ENCODE results near the gene ABHD18.
A peak's percentile ranks its signal among the peaks of the same experiment; 100 is the strongest.
"Not testable (repeated sequence)": the region's sequence is repeated elsewhere in the genome, so short reads cannot be mapped to it uniquely, and the experiment has no call there.

Gene ABHD18

GRCh38 chr4:127988638-127989037 lies 23.4 kb downstream of the ABHD18 start:
- Histone ChIP-seq H3K4me3 (ENCODE audit: low read depth, low read length) (no peak overlapping the region), H3K27me3 (ENCODE audit: insufficient read depth, low read length) (no peaks in the 10 kb centered on the region), H3K27ac (ENCODE audit: low read depth, low read length) (no peak overlapping the region), H2AFZ (ENCODE audit: low read length, unreplicated experiment) (no peak overlapping the region), H3K36me3 (ENCODE audit: insufficient read depth, low read length) (peaks cover 7% of the 10 kb centered on the region; the same call in 1 of the 2 replicates), H3K4me1 (ENCODE audit: control insufficient read depth, insufficient read depth, low read length, unreplicated experiment) (no peaks in the 10 kb centered on the region), H3K79me2 (ENCODE audit: control insufficient read depth, insufficient read depth, low read length, unreplicated experiment) (no peaks in the 10 kb centered on the region)

GRCh38 chr4:127993151-127993550 lies 27.9 kb downstream of the ABHD18 start:
- H3K79me2 ChIP-seq (ENCODE audit: control insufficient read depth, insufficient read depth, low read length, unreplicated experiment), result no peaks in the 10 kb centered on the region

DNA sequence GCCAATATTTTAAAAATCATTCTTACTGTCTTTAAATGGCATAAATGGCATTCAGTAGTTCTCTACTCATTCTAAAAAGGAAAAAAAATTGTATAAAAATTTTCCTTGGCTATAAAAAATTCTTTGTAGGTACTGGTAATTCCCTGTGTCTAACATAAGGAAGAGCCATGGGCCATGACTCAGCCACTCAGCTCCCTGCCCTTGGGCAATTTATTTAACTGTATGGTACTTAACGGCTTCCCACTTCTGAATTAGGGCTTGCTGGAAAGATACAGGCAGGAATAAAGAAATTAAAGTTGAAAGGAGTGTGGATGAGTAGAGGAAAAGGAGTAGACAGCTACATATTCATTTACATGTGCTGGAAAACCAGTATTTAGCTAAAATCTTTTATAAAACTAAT lies 30.6 kb downstream of the ABHD18 start:
- Histone ChIP-seq H3K27ac (ENCODE audit: low read depth, low read length) (no peak overlapping the region), H3K79me2 (ENCODE audit: control insufficient read depth, insufficient read depth, low read length, unreplicated experiment) (no peaks in the 10 kb centered on the region), H3K36me3 (ENCODE audit: insufficient read depth, low read length) (peaks cover 12% of the 10 kb centered on the region), H3K4me1 (ENCODE audit: control insufficient read depth, insufficient read depth, low read length, unreplicated experiment) (no peaks in the 10 kb centered on the region), H3K27me3 (ENCODE audit: insufficient read depth, low read length) (no peaks in the 10 kb centered on the region), H2AFZ (ENCODE audit: low read length, unreplicated experiment) (no peak overlapping the region), H3K4me3 (ENCODE audit: low read depth, low read length) (no peak overlapping the region)

More at GRCh38 chr4:127993151-127993550, 27.9 kb downstream of the ABHD18 start:
- Histone ChIP-seq H3K4me3 (ENCODE audit: low read depth, low read length) (no peak overlapping the region), H3K4me1 (ENCODE audit: control insufficient read depth, insufficient read depth, low read length, unreplicated experiment) (no peaks in the 10 kb centered on the region), H3K36me3 (ENCODE audit: insufficient read depth, low read length) (peaks cover 6% of the 10 kb centered on the region; the same call in 1 of the 2 replicates), H2AFZ (ENCODE audit: low read length, unreplicated experiment) (no peak overlapping the region), H3K27ac (ENCODE audit: low read depth, low read length) (no peak overlapping the region), H3K27me3 (ENCODE audit: insufficient read depth, low read length) (no peaks in the 10 kb centered on the region)

DNA sequence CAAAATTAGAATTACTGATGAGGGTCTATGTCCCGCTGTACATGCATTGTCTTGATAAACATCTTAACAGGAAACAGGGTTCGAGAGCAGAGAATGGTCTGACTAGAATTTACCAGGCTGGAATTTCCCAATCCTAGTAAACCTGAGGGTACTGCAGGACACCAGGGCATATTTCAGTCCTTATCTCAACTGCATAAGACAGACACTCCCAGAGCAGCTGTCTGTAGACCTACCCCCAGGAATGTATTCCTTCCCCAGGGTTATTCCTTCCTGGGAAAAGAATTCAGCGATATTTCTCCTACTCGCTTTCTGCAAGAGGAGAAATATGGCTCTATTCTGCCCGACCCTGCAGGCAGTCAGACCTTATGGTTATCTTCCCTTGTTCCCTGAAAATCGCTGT lies 31.3 kb downstream of the ABHD18 start:
- not testable (repeated sequence) for H2AFZ ChIP-seq (ENCODE audit: low read length, unreplicated experiment); H3K4me3 ChIP-seq (ENCODE audit: low read depth, low read length); H3K27ac ChIP-seq (ENCODE audit: low read depth, low read length); H3K4me1 ChIP-seq (ENCODE audit: control insufficient read depth, insufficient read depth, low read length, unreplicated experiment); H3K27me3 ChIP-seq (ENCODE audit: insufficient read depth, low read length); H3K79me2 ChIP-seq (ENCODE audit: control insufficient read depth, insufficient read depth, low read length, unreplicated experiment)
- H3K36me3 ChIP-seq (ENCODE audit: insufficient read depth, low read length), result peaks cover 12% of the 10 kb centered on the region

GRCh38 chr4:127997534-127998388 lies 32.6 kb downstream of the ABHD18 start:
- peaks cover 12% of the 10 kb centered on the region for H3K36me3 ChIP-seq (ENCODE audit: insufficient read depth, low read length)
- H3K4me3 ChIP-seq (ENCODE audit: low read depth, low read length), result no peak overlapping the region
- H2AFZ ChIP-seq (ENCODE audit: low read length, unreplicated experiment), result no peak overlapping the region
- no peaks in the 10 kb centered on the region for H3K4me1 ChIP-seq (ENCODE audit: control insufficient read depth, insufficient read depth, low read length, unreplicated experiment)
- no peaks in the 10 kb centered on the region for H3K79me2 ChIP-seq (ENCODE audit: control insufficient read depth, insufficient read depth, low read length, unreplicated experiment)
- H3K27me3 ChIP-seq (ENCODE audit: insufficient read depth, low read length), result no peaks in the 10 kb centered on the region
- H3K27ac ChIP-seq (ENCODE audit: low read depth, low read length), result no peak overlapping the region

GRCh38 chr4:128006592-128006991 lies 41.4 kb downstream of the ABHD18 start:
- Histone ChIP-seq H3K36me3 (ENCODE audit: insufficient read depth, low read length) (peaks cover 5% of the 10 kb centered on the region; the same call in 1 of the 2 replicates), H3K27ac (ENCODE audit: low read depth, low read length) (peak overlapping the region; percentile 2; the same call in 1 of the 2 replicates)

DNA sequence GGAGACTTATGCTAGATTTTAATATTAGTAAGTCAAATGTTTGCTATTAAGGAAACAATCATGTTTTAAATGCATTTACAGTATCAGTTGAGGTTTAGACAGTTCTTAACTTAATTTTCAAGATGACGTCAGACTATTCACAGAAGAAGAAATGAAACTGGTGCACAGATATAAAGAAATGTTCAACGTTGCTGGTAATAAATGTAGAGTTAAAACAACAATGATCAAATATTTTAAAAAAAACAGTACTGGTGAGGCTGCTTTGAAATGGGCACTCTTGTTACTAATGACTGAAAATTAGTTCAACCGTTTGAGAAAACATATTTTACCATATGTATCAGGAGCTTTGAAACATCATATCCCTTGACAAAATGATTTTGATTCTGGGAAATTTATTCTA lies 44.2 kb downstream of the ABHD18 start:
- H3K36me3 ChIP-seq (ENCODE audit: insufficient read depth, low read length), result peaks cover 5% of the 10 kb centered on the region; the same call in 1 of the 2 replicates
- no peak overlapping the region for H3K4me3 ChIP-seq (ENCODE audit: low read depth, low read length)
- H3K27me3 ChIP-seq (ENCODE audit: insufficient read depth, low read length), result no peaks in the 10 kb centered on the region
- H3K27ac ChIP-seq (ENCODE audit: low read depth, low read length), result no peak overlapping the region
- H3K4me1 ChIP-seq (ENCODE audit: control insufficient read depth, insufficient read depth, low read length, unreplicated experiment), result peaks cover 16% of the 10 kb centered on the region
- no peak overlapping the region for H2AFZ ChIP-seq (ENCODE audit: low read length, unreplicated experiment)
- H3K79me2 ChIP-seq (ENCODE audit: control insufficient read depth, insufficient read depth, low read length, unreplicated experiment), result no peaks in the 10 kb centered on the region

More at GRCh38 chr4:128006592-128006991, 41.4 kb downstream of the ABHD18 start:
- Histone ChIP-seq H3K27me3 (ENCODE audit: insufficient read depth, low read length) (no peaks in the 10 kb centered on the region), H3K4me1 (ENCODE audit: control insufficient read depth, insufficient read depth, low read length, unreplicated experiment) (peaks cover 16% of the 10 kb centered on the region), H3K79me2 (ENCODE audit: control insufficient read depth, insufficient read depth, low read length, unreplicated experiment) (no peaks in the 10 kb centered on the region), H2AFZ (ENCODE audit: low read length, unreplicated experiment) (no peak overlapping the region), H3K4me3 (ENCODE audit: low read depth, low read length) (no peak overlapping the region)

GRCh38 chr4:128025319-128025718 lies 60.1 kb downstream of the ABHD18 start:
- Histone ChIP-seq H3K27me3 (ENCODE audit: insufficient read depth, low read length) (no peaks in the 10 kb centered on the region), H2AFZ (ENCODE audit: low read length, unreplicated experiment) (no peak overlapping the region), H3K4me1 (ENCODE audit: control insufficient read depth, insufficient read depth, low read length, unreplicated experiment) (no peaks in the 10 kb centered on the region), H3K27ac (ENCODE audit: low read depth, low read length) (no peak overlapping the region), H3K4me3 (ENCODE audit: low read depth, low read length) (no peak overlapping the region), H3K36me3 (ENCODE audit: insufficient read depth, low read length) (no peaks in the 10 kb centered on the region), H3K79me2 (ENCODE audit: control insufficient read depth, insufficient read depth, low read length, unreplicated experiment) (no peaks in the 10 kb centered on the region)

- Histone ChIP-seq H3K4me1 (ENCODE audit: control insufficient read depth, insufficient read depth, low read length, unreplicated experiment) (no peaks in the 10 kb centered on the region), H3K27ac (ENCODE audit: low read depth, low read length) (no peak overlapping the region), H3K36me3 (ENCODE audit: insufficient read depth, low read length) (no peaks in the 10 kb centered on the region), H2AFZ (ENCODE audit: low read length, unreplicated experiment) (no peak overlapping the region), H3K27me3 (ENCODE audit: insufficient read depth, low read length) (no peaks in the 10 kb centered on the region), H3K79me2 (ENCODE audit: control insufficient read depth, insufficient read depth, low read length, unreplicated experiment) (no peaks in the 10 kb centered on the region), H3K4me3 (ENCODE audit: low read depth, low read length) (no peak overlapping the region)
These were observed 64.7 kb downstream of the ABHD18 start for GRCh38 chr4:128029907-128030306.

DNA sequence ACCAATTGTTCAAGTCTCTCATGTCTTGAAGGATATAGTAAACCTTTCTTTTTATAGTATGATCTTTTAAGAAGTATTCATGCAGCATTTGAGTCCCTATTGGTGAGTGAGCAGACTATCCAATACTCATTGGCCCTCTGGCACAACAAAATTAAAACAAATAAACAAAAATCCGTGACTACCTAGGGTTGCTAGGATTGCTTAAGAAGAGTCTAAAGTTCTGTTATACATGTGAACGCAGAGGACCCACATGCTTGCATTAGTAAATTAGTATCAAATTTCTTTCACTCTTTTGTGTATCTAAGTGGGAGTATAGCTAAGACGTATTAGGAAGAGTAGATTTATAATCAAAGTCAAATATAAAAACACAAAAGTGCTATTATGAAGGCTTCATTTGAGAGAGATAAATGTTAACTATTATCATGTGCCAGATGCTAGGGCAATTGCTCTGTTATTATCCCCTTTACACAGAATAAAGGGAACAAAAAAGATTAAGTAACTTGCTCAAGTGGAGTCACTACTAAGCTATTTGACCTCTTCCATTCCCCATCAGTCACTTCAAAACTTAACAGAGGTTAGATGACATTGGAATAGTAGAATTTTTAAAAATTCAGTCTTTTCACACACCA lies 66.7 kb downstream of the ABHD18 start:
- no peaks in the 10 kb centered on the region for H3K36me3 ChIP-seq (ENCODE audit: insufficient read depth, low read length)
- H3K27me3 ChIP-seq (ENCODE audit: insufficient read depth, low read length), result no peaks in the 10 kb centered on the region
- H3K4me1 ChIP-seq (ENCODE audit: control insufficient read depth, insufficient read depth, low read length, unreplicated experiment), result no peaks in the 10 kb centered on the region
- no peaks in the 10 kb centered on the region for H3K79me2 ChIP-seq (ENCODE audit: control insufficient read depth, insufficient read depth, low read length, unreplicated experiment)
- no peak overlapping the region for H3K27ac ChIP-seq (ENCODE audit: low read depth, low read length)
- H2AFZ ChIP-seq (ENCODE audit: low read length, unreplicated experiment), result no peak overlapping the region
- H3K4me3 ChIP-seq (ENCODE audit: low read depth, low read length), result no peak overlapping the region

DNA sequence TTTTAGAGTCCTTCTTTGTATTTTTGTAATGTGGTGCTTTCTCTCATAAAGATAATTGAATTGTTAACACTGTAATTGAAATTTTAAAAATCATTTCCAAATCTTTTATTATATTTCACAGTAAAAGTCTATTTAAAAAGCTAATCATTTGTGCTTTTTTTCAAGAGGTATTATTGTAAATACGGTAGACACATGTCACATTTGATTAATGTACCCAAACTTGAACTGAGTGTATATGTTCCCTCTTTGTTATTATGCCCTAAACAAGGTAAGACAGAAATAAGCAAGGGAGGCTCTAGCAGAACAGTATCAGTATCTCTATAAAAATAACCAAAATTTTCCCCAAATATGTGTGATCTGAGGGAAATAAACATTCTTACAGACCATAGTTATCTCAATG lies 74.4 kb downstream of the ABHD18 start:
- Histone ChIP-seq H3K79me2 (ENCODE audit: control insufficient read depth, insufficient read depth, low read length, unreplicated experiment) (no peaks in the 10 kb centered on the region), H3K36me3 (ENCODE audit: insufficient read depth, low read length) (no peaks in the 10 kb centered on the region), H2AFZ (ENCODE audit: low read length, unreplicated experiment) (no peak overlapping the region), H3K4me3 (ENCODE audit: low read depth, low read length) (no peak overlapping the region), H3K27ac (ENCODE audit: low read depth, low read length) (no peak overlapping the region), H3K27me3 (ENCODE audit: insufficient read depth, low read length) (no peaks in the 10 kb centered on the region), H3K4me1 (ENCODE audit: control insufficient read depth, insufficient read depth, low read length, unreplicated experiment) (no peaks in the 10 kb centered on the region)

Measured in ACC112 (cell line).